Glutamatergic neuron (in vitro differentiated cells): ENCODE measurements around the gene MC1R. TPM values are rescaled to one million over a fixed set of nuclear protein-coding genes. Genes with fewer than 3 reads are reported as not detected.

ENCODE experiments used
- DNase-seq: peaks from one replicate; pipeline ENCODE4 v3.0.0; 2022
- H3K27ac Mint-ChIP-seq: one replicate; pipeline ENCODE4 v1.8.0; 2020; ENCODE audit warnings: mild to moderate bottlenecking, mixed read lengths, inconsistent platforms; ENCODE audit not compliant: unreplicated experiment
- H3K27me3 Mint-ChIP-seq: one replicate; pipeline ENCODE4 v1.8.0; 2020; ENCODE audit warnings: mild to moderate bottlenecking, moderate library complexity, mixed read lengths, inconsistent platforms; ENCODE audit not compliant: unreplicated experiment
- H3K36me3 Mint-ChIP-seq: one replicate; pipeline ENCODE4 v1.8.0; 2020; ENCODE audit warnings: mild to moderate bottlenecking, mixed read lengths, inconsistent platforms; ENCODE audit not compliant: unreplicated experiment
- H3K4me1 Mint-ChIP-seq: one replicate; pipeline ENCODE4 v1.8.0; 2020; ENCODE audit warnings: mild to moderate bottlenecking, low read depth, mixed read lengths, inconsistent platforms; ENCODE audit not compliant: unreplicated experiment
- H3K4me3 Mint-ChIP-seq: one replicate; pipeline ENCODE4 v1.8.0; 2020; ENCODE audit warnings: mild to moderate bottlenecking, mixed read lengths, inconsistent platforms; ENCODE audit not compliant: unreplicated experiment
- H3K9me3 Mint-ChIP-seq: one replicate; pipeline ENCODE4 v1.8.0; 2020; ENCODE audit warnings: mild to moderate bottlenecking, moderate library complexity, mixed read lengths, inconsistent platforms; ENCODE audit not compliant: unreplicated experiment
- CTCF ChIP-seq: fragments of 200-600 bp; sonication (generic); IDR thresholded peaks from one replicate; pipeline ENCODE4 v1.5.0; 2021; ENCODE audit not compliant: partially characterized antibody, unreplicated experiment
- total RNA-seq: library from RNA; stranded (reverse); fragmentation: NEBNext Ultra II Directional; extraction: Animal tissue kit (Norgen Biotek cat#: 25700); gene quantifications from one replicate; pipeline ENCODE4 v1.2.1, GENCODE V29; 2021; ENCODE audit not compliant: unreplicated experiment

Gene MC1R
- total RNA-seq, 1 donor from 2014 or later, result 12.8 TPM

GRCh38 chr16:89915303-89916232 is 3.1 kb upstream of the MC1R start:
- Mint-ChIP-seq H3K9me3 (peaks cover 9% of the 10 kb centered on the region), H3K27ac (no peak overlapping the region), H3K4me1 (peaks cover 1% of the 10 kb centered on the region), H3K27me3 (peaks cover 16% of the 10 kb centered on the region), H3K4me3 (no peak overlapping the region), H3K36me3 (no peaks in the 10 kb centered on the region)
- DNase-seq, result no peak
- no peak for TF ChIP-seq CTCF

DNA sequence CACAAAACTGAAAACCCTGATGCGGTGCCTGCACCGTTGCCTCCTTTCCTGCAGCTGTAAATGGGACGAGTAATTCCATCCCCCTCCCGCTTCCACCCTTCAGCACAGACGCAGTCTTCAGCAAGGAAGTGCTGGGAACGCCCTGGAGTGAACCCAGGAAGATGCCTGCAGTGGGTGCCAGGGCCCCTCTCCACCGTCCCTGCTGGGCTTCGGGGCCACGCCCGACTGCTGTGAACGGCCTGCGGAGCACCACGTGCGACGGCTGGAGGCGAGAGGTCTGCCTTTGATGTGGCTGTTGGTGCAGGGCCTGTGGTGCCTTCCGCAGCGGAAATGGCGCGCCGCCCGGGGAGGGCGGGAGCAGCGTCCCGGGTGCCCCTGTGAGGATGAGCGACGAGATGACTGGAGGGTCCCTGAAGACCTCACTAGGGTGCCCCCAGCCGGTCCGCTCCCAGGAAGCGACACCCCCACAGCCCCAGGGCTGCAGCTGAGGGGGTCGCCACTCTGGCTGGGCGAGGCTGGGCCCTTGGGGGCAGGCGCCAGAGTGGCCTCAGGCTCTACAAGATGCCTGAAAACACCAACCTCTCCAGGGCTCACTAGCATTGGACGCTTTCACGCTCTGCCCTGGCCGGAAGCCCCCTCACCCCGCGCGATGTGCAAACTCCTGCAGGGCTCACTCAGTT is 749 bp upstream of the MC1R start:
- TF ChIP-seq CTCF, result no peak
- peaks cover 15% of the 10 kb centered on the region for H3K9me3 Mint-ChIP-seq
- peak; percentile 69 for DNase-seq
- H3K27me3 Mint-ChIP-seq, result peaks cover 27% of the 10 kb centered on the region
- H3K27ac Mint-ChIP-seq, result peak overlapping the region; percentile 59
- peak overlapping the region; percentile 79 for H3K4me3 Mint-ChIP-seq
- peaks cover 3% of the 10 kb centered on the region for H3K4me1 Mint-ChIP-seq
- no peaks in the 10 kb centered on the region for H3K36me3 Mint-ChIP-seq

DNA sequence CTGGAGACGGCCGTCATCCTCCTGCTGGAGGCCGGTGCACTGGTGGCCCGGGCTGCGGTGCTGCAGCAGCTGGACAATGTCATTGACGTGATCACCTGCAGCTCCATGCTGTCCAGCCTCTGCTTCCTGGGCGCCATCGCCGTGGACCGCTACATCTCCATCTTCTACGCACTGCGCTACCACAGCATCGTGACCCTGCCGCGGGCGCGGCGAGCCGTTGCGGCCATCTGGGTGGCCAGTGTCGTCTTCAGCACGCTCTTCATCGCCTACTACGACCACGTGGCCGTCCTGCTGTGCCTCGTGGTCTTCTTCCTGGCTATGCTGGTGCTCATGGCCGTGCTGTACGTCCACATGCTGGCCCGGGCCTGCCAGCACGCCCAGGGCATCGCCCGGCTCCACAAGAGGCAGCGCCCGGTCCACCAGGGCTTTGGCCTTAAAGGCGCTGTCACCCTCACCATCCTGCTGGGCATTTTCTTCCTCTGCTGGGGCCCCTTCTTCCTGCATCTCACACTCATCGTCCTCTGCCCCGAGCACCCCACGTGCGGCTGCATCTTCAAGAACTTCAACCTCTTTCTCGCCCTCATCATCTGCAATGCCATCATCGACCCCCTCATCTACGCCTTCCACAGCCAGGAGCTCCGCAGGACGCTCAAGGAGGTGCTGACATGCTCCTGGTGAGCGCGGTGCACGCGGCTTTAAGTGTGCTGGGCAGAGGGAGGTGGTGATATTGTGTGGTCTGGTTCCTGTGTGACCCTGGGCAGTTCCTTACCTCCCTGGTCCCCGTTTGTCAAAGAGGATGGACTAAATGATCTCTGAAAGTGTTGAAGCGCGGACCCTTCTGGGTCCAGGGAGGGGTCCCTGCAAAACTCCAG is 1.1 kb downstream of the MC1R start:
- Mint-ChIP-seq H3K36me3 (no peaks in the 10 kb centered on the region), H3K27ac (no peak overlapping the region), H3K9me3 (peaks cover 18% of the 10 kb centered on the region), H3K4me3 (peak overlapping the region; percentile 81), H3K27me3 (peaks cover 25% of the 10 kb centered on the region), H3K4me1 (peaks cover 3% of the 10 kb centered on the region)
- no peak for DNase-seq
- no peak for TF ChIP-seq CTCF

GRCh38 chr16:89920723-89921122 is 2.1 kb downstream of the MC1R start:
- Mint-ChIP-seq H3K36me3 (no peaks in the 10 kb centered on the region), H3K4me3 (peak overlapping the region; percentile 80), H3K27ac (peak overlapping the region; percentile 82)

More at GRCh38 chr16:89920723-89921122, 2.1 kb downstream of the MC1R start:
- no peak for TF ChIP-seq CTCF
- no peak for DNase-seq
- Mint-ChIP-seq H3K4me1 (peaks cover 3% of the 10 kb centered on the region), H3K9me3 (peaks cover 26% of the 10 kb centered on the region), H3K27me3 (peaks cover 32% of the 10 kb centered on the region)
